ENCODE measurements around the gene RECQL5.
A peak's percentile ranks its signal among the peaks of the same experiment; 100 is the strongest.
"Not testable (repeated sequence)": the region's sequence is repeated elsewhere in the genome, so short reads cannot be mapped to it uniquely, and the experiment has no call there.

RECQL5 gene

GRCh38 chr17:75590314-75590761 lies 76.6 kb downstream of the RECQL5 start:
- DNase-seq: no peak

- no peak for DNase-seq
Measured at GRCh38 chr17:75589919-75590303, 77.0 kb downstream of the RECQL5 start.

GRCh38 chr17:75589012-75589918 lies 77.7 kb downstream of the RECQL5 start:
- peak; percentile 93 to 94 for DNase-seq

GRCh38 chr17:75588596-75589011 lies 78.3 kb downstream of the RECQL5 start:
- no peak for DNase-seq

GRCh38 chr17:75587675-75588595 lies 79.0 kb downstream of the RECQL5 start, which contains the start of gene MYO15B:
Gene MYO15B (plus strand): TSS chr17:75587800. CDS start chr17:75588058, 258 bp downstream.
- peak; percentile 53 to 56 for DNase-seq

GRCh38 chr17:75584849-75585175 lies 82.1 kb downstream of the RECQL5 start:
- DNase-seq: no peak

- not testable (repeated sequence) for DNase-seq
Measured at GRCh38 chr17:75583197-75583596, 83.8 kb downstream of the RECQL5 start.

GRCh38 chr17:75581121-75581725 lies 85.7 kb downstream of the RECQL5 start:
- DNase-seq: peak; percentile 20 to 46

Measured in activated CD4-positive, alpha-beta T cell treated with anti-CD3 and anti-CD28 coated beads for 4 hours (primary cell).